ENCODE results near the gene ARHGAP36.

DNA sequence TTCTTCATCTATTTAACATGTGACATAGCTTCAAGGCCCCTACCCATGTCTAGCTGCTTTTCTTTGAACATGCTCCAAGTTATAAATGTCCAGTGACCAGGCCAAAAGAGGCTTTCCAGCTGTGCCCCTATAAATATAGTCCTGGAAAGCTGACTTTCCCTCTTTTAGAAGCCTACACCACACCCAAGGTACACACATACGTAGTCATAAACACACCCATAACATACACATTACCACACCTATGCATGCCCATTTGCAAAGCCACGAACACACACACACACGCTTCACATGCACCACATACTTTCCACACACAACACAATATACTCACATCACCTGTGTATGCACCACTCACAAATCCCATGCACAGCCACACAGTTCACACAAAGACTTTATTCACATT, 2.0 kb downstream of the ARHGAP36 start:
- TF ChIP-seq CTCF (IDR thresholded peaks at IDR 0.05; ENCODE audit: insufficient read depth, low read depth, low read length) (no peak), EZH2 (IDR thresholded peaks at IDR 0.05; ENCODE audit: insufficient read depth, low read length) (no peak)

All from astrocyte (in vitro differentiated cells and primary cell).